GM23338 (cell line): ENCODE data around the gene ZNF714.

Source experiments
- CTCF ChIP-seq, 2 experiments: fragments of 200-600 bp in 1 of 2; sonication (generic) in 1 of 2; conservative IDR thresholded peaks; 2 replicates each; pipeline versions ENCODE4 v1.5.1 to v1.6.1; 2016 to 2017; ENCODE audit warnings: antibody characterized with exemption in 2 of 2, low read depth in 2 of 2, mild to moderate bottlenecking in 2 of 2, moderate library complexity in 1 of 2
- POLR2AphosphoS5 ChIP-seq: IDR thresholded peaks from 2 replicates; pipeline ENCODE4 v1.6.1; 2016; ENCODE audit warnings: antibody characterized with exemption, low read depth

GRCh38 chr19:21147540-21147939 is 65.5 kb downstream of the ZNF714 start:
- TF ChIP-seq POLR2AphosphoS5, result no peak
- TF ChIP-seq CTCF (conservative IDR thresholded peaks at IDR 0.05; ENCODE audit: low read depth in 2 of 2), result no peak
